Erythroblast (primary cell): ENCODE measurements around the gene RAET1G.
"Not testable (repeated sequence)": the region's sequence is repeated elsewhere in the genome, so short reads cannot be mapped to it uniquely, and the experiment has no call there.

Source experiments
- GATA1 ChIP-seq: IDR thresholded peaks from 2 replicates; pipeline ENCODE4 v1.6.1; 2011; ENCODE audit warnings: low read depth, mild to moderate bottlenecking, control low read depth, low read length, moderate library complexity
- POLR2A ChIP-seq: IDR thresholded peaks from 2 replicates; pipeline ENCODE4 v1.6.1; 2011; ENCODE audit warnings: mild to moderate bottlenecking, low read length

DNA sequence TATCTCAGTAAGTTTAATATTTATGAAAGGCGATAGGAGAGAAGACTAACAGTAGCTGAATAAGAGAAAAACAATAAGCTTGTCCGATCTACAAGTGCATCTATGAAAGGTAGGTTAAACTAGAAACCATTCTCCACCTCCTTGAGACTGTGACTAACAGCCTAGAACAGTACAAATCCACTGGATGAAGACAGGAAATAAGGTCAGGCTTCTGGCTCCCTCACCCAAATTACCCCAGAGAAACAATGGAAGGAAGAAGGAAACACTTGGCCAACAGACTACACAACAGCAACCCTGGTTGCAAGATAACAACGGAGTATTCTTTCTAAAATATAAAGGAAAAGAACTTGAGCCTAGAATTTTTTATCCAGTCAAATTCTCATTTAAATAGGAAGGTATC lies 35.2 kb upstream of the RAET1G start:
- not testable (repeated sequence) for TF ChIP-seq POLR2A, GATA1
